Neural progenitor cell (in vitro differentiated cells): ENCODE results near the gene RNMT. TPM values are rescaled to one million over a fixed set of nuclear protein-coding genes. Genes with fewer than 3 reads are reported as not detected.
"Not testable (repeated sequence)": the region's sequence is repeated elsewhere in the genome, so short reads cannot be mapped to it uniquely, and the experiment has no call there.

ENCODE experiments used
- DNase-seq: peaks from one replicate; pipeline ENCODE4 v3.0.0-alpha.2; 2016; ENCODE audit warnings: low spot score
- H2AFZ ChIP-seq: fragments of 200-600 bp; sonication (generic); replicated peaks from 2 replicates; pipeline ENCODE4 v1.6.1; 2016; ENCODE audit warnings: antibody characterized with exemption
- H3F3A ChIP-seq: fragments of 200-600 bp; sonication (generic); 2 replicates; pipeline ENCODE4 v1.6.1; 2016; ENCODE audit warnings: antibody characterized with exemption, low read depth
- H3K27ac ChIP-seq: fragments of 200-600 bp; sonication (generic); 2 replicates; pipeline ENCODE4 v1.5.1; 2016; ENCODE audit warnings: mild to moderate bottlenecking
- H3K27me3 ChIP-seq: fragments of 200-600 bp; sonication (generic); 2 replicates; pipeline ENCODE4 v1.6.1; 2016; ENCODE audit warnings: mild to moderate bottlenecking, moderate library complexity
- H3K36me3 ChIP-seq: fragments of 200-600 bp; sonication (generic); 2 replicates; pipeline ENCODE4 v1.5.1; 2016
- H3K4me1 ChIP-seq: fragments of 200-600 bp; sonication (generic); 2 replicates; pipeline ENCODE4 v1.6.1; 2016; ENCODE audit warnings: mixed run types
- H3K4me2 ChIP-seq: fragments of 200-600 bp; sonication (generic); 2 replicates; pipeline ENCODE4 v1.6.1; 2016
- H3K4me3 ChIP-seq: fragments of 200-600 bp; sonication (generic); 2 replicates; pipeline ENCODE4 v1.5.1; 2016
- H3K79me2 ChIP-seq: fragments of 200-600 bp; sonication (generic); 2 replicates; pipeline ENCODE4 v1.6.1; 2016; ENCODE audit warnings: low read depth
- H3K9ac ChIP-seq: fragments of 200-600 bp; sonication (generic); 2 replicates; pipeline ENCODE4 v1.6.1; 2016
- H3K9me3 ChIP-seq: fragments of 200-600 bp; sonication (generic); 2 replicates; pipeline ENCODE4 v1.5.1; 2016; ENCODE audit warnings: low read depth
- H4K20me1 ChIP-seq: fragments of 200-600 bp; sonication (generic); 2 replicates; pipeline ENCODE4 v1.6.1; 2016; ENCODE audit warnings: low read depth
- H3K27ac Mint-ChIP-seq: 3 replicates; pipeline ENCODE4 v1.8.0; 2021; ENCODE audit warnings: mixed read lengths
- H3K27me3 Mint-ChIP-seq: 2 replicates; pipeline ENCODE4 v1.8.0; 2022; ENCODE audit warnings: low read depth, mild to moderate bottlenecking, inconsistent platforms, moderate library complexity, mixed read lengths; ENCODE audit not compliant: insufficient read depth
- H3K36me3 Mint-ChIP-seq: 3 replicates; pipeline ENCODE4 v1.8.0; 2021; ENCODE audit warnings: mixed read lengths
- H3K4me1 Mint-ChIP-seq: 3 replicates; pipeline ENCODE4 v1.8.0; 2021; ENCODE audit warnings: mixed read lengths
- H3K4me3 Mint-ChIP-seq: 3 replicates; pipeline ENCODE4 v1.8.0; 2021; ENCODE audit warnings: mild to moderate bottlenecking, moderate library complexity, mixed read lengths
- H3K9me3 Mint-ChIP-seq: 3 replicates; pipeline ENCODE4 v1.8.0; 2020; ENCODE audit warnings: mixed read lengths
- EZH2 ChIP-seq: fragments of 200-600 bp; sonication (generic); IDR thresholded peaks from 2 replicates; pipeline ENCODE4 v1.6.1; 2017; ENCODE audit warnings: antibody characterized with exemption, mild to moderate bottlenecking, moderate library complexity
- EZH2phosphoT487 ChIP-seq: fragments of 200-600 bp; sonication (generic); IDR thresholded peaks from 2 replicates; pipeline ENCODE4 v1.6.1; 2017; ENCODE audit warnings: antibody characterized with exemption
- total RNA-seq: library from RNA; depleted of rRNA; stranded (reverse); fragments of >200 nt; gene quantifications from 2 replicates; pipeline ENCODE4 v1.2.3, GENCODE V29; 2015; ENCODE audit warnings: low replicate concordance
- TF ChIP-seq, protein P1 (sequence below): fragments of 200-600 bp; sonication (generic); IDR thresholded peaks from 2 replicates; pipeline ENCODE4 v1.5.1; 2017; ENCODE audit warnings: antibody characterized with exemption, mild to moderate bottlenecking

RNMT gene
- total RNA-seq, 1 donor from 2014 or later: 70.4 TPM

- no peak overlapping the region for H3K4me2 ChIP-seq
- H3K9ac ChIP-seq: no peak overlapping the region
- no peak overlapping the region for H3K4me3 ChIP-seq
- H2AFZ ChIP-seq: no peak overlapping the region
- H3K27me3 ChIP-seq: no peaks in the 10 kb centered on the region
- no peaks in the 10 kb centered on the region for H4K20me1 ChIP-seq
- H3K27ac ChIP-seq: no peak overlapping the region
- Mint-ChIP-seq H3K27me3 (peaks cover 3% of the 10 kb centered on the region), H3K9me3 (no peaks in the 10 kb centered on the region), H3K36me3 (peaks cover 30% of the 10 kb centered on the region), H3K27ac (no peak overlapping the region), H3K4me3 (no peak overlapping the region), H3K4me1 (no peaks in the 10 kb centered on the region)
- H3K79me2 ChIP-seq: no peaks in the 10 kb centered on the region
- H3K36me3 ChIP-seq: peaks cover 3% of the 10 kb centered on the region
- no peaks in the 10 kb centered on the region for H3K4me1 ChIP-seq
- no peaks in the 10 kb centered on the region for H3F3A ChIP-seq
- DNase-seq: no peak
- H3K9me3 ChIP-seq: no peaks in the 10 kb centered on the region
- no peak for TF ChIP-seq EZH2
- TF ChIP-seq, protein P1, sequence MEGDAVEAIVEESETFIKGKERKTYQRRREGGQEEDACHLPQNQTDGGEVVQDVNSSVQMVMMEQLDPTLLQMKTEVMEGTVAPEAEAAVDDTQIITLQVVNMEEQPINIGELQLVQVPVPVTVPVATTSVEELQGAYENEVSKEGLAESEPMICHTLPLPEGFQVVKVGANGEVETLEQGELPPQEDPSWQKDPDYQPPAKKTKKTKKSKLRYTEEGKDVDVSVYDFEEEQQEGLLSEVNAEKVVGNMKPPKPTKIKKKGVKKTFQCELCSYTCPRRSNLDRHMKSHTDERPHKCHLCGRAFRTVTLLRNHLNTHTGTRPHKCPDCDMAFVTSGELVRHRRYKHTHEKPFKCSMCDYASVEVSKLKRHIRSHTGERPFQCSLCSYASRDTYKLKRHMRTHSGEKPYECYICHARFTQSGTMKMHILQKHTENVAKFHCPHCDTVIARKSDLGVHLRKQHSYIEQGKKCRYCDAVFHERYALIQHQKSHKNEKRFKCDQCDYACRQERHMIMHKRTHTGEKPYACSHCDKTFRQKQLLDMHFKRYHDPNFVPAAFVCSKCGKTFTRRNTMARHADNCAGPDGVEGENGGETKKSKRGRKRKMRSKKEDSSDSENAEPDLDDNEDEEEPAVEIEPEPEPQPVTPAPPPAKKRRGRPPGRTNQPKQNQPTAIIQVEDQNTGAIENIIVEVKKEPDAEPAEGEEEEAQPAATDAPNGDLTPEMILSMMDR: no peak
- no peak for TF ChIP-seq EZH2phosphoT487
Observed at GRCh38 chr18:13746633-13747032, 20.2 kb downstream of the RNMT start.

DNA sequence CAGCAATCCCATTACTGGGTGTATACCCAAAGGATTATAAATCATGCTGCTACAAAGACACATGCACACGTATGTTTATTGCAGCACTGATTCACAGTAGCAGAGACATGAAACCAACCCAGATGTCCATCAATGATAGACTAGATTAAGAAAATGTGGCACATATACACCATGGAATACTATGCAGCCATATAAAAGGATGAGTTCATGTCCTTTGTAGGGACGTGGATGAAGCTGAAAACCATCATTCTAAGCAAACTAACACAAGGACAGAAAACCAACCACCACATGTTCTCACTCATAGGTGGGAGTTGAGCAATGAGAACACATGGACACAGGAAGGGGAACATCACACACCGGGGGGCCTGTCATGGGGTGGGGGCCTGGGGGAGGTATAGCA, 25.1 kb downstream of the RNMT start:
- not testable (repeated sequence) for H3K4me1 ChIP-seq, H3K36me3 ChIP-seq, H3K9ac ChIP-seq, DNase-seq, H3K27me3 ChIP-seq, H3K4me3 Mint-ChIP-seq, H4K20me1 ChIP-seq, H3K4me3 ChIP-seq, H3K9me3 ChIP-seq, H3K79me2 ChIP-seq, H3K27ac ChIP-seq, H3K4me1 Mint-ChIP-seq, H2AFZ ChIP-seq, H3K9me3 Mint-ChIP-seq, H3K4me2 ChIP-seq, H3K27me3 Mint-ChIP-seq, H3F3A ChIP-seq, H3K27ac Mint-ChIP-seq
- H3K36me3 Mint-ChIP-seq: peaks cover 48% of the 10 kb centered on the region

GRCh38 chr18:13756261-13756660, 29.8 kb downstream of the RNMT start:
- no peak overlapping the region for H3K9ac ChIP-seq
- H3K4me3 Mint-ChIP-seq: no peak overlapping the region
- H3K4me1 ChIP-seq: no peaks in the 10 kb centered on the region
- H3K9me3 ChIP-seq: no peaks in the 10 kb centered on the region
- peaks cover 7% of the 10 kb centered on the region for H3K36me3 ChIP-seq
- no peaks in the 10 kb centered on the region for H3F3A ChIP-seq
- no peaks in the 10 kb centered on the region for H3K79me2 ChIP-seq
- no peaks in the 10 kb centered on the region for H3K4me1 Mint-ChIP-seq
- no peaks in the 10 kb centered on the region for H3K9me3 Mint-ChIP-seq
- no peaks in the 10 kb centered on the region for H3K27me3 ChIP-seq
- DNase-seq: no peak
- no peak overlapping the region for H3K4me2 ChIP-seq
- no peak overlapping the region for H3K27ac Mint-ChIP-seq
- peaks cover 2% of the 10 kb centered on the region for H3K27me3 Mint-ChIP-seq
- H3K36me3 Mint-ChIP-seq: peaks cover 53% of the 10 kb centered on the region
- no peak overlapping the region for H3K4me3 ChIP-seq
- TF ChIP-seq EZH2 (no peak), EZH2phosphoT487 (no peak)
- TF ChIP-seq, protein P1: no peak
- H4K20me1 ChIP-seq: no peaks in the 10 kb centered on the region
- H3K27ac ChIP-seq: no peak overlapping the region
- no peak overlapping the region for H2AFZ ChIP-seq

- Histone ChIP-seq H3K27ac (no peak overlapping the region), H3K9ac (no peak overlapping the region), H3K4me3 (no peak overlapping the region), H2AFZ (no peak overlapping the region), H3K4me2 (no peak overlapping the region), H3K4me1 (no peaks in the 10 kb centered on the region), H4K20me1 (no peaks in the 10 kb centered on the region), H3K36me3 (peaks cover 7% of the 10 kb centered on the region), H3K79me2 (no peaks in the 10 kb centered on the region), H3K27me3 (no peaks in the 10 kb centered on the region), H3K9me3 (no peaks in the 10 kb centered on the region), H3F3A (no peaks in the 10 kb centered on the region)
- TF ChIP-seq EZH2 (no peak), EZH2phosphoT487 (no peak)
- TF ChIP-seq, protein P1: no peak
- no peaks in the 10 kb centered on the region for H3K9me3 Mint-ChIP-seq
- H3K36me3 Mint-ChIP-seq: peaks cover 49% of the 10 kb centered on the region
- H3K4me1 Mint-ChIP-seq: no peaks in the 10 kb centered on the region
- no peak overlapping the region for H3K27ac Mint-ChIP-seq
- no peak for DNase-seq
- H3K4me3 Mint-ChIP-seq: no peak overlapping the region
- H3K27me3 Mint-ChIP-seq: peaks cover 2% of the 10 kb centered on the region
Observed at GRCh38 chr18:13756671-13757070, 30.2 kb downstream of the RNMT start.
